Measurements from ENCODE around the gene CCR6.

GRCh38 chr6:167111597-167111996, 11.3 kb upstream of the CCR6 start:
- TF ChIP-seq CTCF (conservative IDR thresholded peaks at IDR 0.05; ENCODE audit: low read length) (no peak), EZH2phosphoT487 (IDR thresholded peaks at IDR 0.05; ENCODE audit: borderline replicate concordance, low read depth, low read length) (no peak)

Measured in OCI-LY7 (cell line).